ENCODE results near the gene INSYN2B. TPM values are rescaled to one million over a fixed set of nuclear protein-coding genes. Genes with fewer than 3 reads are reported as not detected.

INSYN2B gene
- polyA plus RNA-seq, 1 donor (not counting 4 experiments of a cell fraction or from before 2014, with no cell fraction given), result 0.16 TPM

DNA sequence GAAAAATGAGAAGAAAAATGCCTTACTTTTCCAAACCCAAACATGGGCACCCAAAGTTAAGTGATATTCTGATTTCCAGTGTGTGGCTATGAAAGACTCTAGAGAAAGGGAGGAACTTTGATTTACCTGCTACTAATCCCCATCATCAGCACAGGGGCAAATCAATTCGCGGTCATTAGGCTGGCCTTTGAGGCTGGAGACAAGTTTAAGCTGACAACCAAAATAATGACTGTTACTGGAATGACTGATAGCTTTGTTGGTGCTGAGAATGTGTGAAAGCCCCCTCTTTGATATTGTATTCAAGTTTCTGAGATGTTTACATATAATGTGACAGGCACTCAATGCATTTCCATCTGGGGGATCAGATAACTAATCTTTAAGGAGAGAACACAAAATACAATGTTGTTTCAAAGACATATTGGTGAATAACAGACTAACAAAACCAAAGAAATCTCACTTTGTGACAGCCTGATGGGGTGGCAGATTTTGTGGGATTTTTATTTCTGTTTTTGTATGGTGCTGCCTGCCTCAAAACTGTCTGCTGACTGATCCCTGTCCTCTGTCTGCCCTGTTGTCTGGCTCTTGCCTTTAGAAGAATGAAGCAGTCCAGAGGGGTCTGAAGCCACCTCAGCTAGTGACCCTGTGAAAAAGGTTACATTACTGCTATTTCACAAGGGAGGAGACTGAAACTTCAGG, 12.6 kb upstream of the INSYN2B start:
- FAIRE-seq (no peak), DNase-seq (ENCODE audit: low read depth, low spot score) (no peak)
- Histone ChIP-seq H3K36me3 (ENCODE audit: control insufficient read depth in 2 of 2, extremely low read depth in 1 of 2, insufficient read depth in 2 of 2, low read length in 2 of 2) (no peaks in the 10 kb centered on the region), H4K20me1 (ENCODE audit: control insufficient read depth, extremely low read depth, insufficient read depth, low read length) (no peaks in the 10 kb centered on the region), H3K4me1 (ENCODE audit: control insufficient read depth, extremely low read depth, insufficient read depth, low read length) (no peaks in the 10 kb centered on the region), H3K27me3 (ENCODE audit: control insufficient read depth, extremely low read depth, insufficient read depth, low read length) (no peaks in the 10 kb centered on the region), H3K9me1 (ENCODE audit: control insufficient read depth, extremely low read depth, insufficient read depth, low read length) (no peaks in the 10 kb centered on the region), H3K79me2 (ENCODE audit: control insufficient read depth, insufficient read depth, low read length) (no peaks in the 10 kb centered on the region), H3K9ac (ENCODE audit: control insufficient read depth, extremely low read depth, insufficient read depth, low read length) (no peak overlapping the region), H3K4me3 (ENCODE audit: control insufficient read depth in 2 of 3, extremely low read depth in 1 of 3, insufficient read depth in 2 of 3, low read depth in 1 of 3, low read length in 3 of 3) (no peak overlapping the region), H3K4me2 (ENCODE audit: control insufficient read depth, extremely low read depth, insufficient read depth, low read depth, low read length) (no peak overlapping the region), H3K9me3 (ENCODE audit: control insufficient read depth, low read depth, low read length) (no peaks in the 10 kb centered on the region), H2AFZ (ENCODE audit: control insufficient read depth, low read length) (no peak overlapping the region), H3K27ac (ENCODE audit: control insufficient read depth, insufficient read depth, low read length) (no peak overlapping the region)
- dilution Hi-C loops (cut with MboI; ENCODE audit: extremely low pct_ligation_motif_present, low sequenced_read_pairs), result no loop called here
- TF ChIP-seq, protein P1, sequence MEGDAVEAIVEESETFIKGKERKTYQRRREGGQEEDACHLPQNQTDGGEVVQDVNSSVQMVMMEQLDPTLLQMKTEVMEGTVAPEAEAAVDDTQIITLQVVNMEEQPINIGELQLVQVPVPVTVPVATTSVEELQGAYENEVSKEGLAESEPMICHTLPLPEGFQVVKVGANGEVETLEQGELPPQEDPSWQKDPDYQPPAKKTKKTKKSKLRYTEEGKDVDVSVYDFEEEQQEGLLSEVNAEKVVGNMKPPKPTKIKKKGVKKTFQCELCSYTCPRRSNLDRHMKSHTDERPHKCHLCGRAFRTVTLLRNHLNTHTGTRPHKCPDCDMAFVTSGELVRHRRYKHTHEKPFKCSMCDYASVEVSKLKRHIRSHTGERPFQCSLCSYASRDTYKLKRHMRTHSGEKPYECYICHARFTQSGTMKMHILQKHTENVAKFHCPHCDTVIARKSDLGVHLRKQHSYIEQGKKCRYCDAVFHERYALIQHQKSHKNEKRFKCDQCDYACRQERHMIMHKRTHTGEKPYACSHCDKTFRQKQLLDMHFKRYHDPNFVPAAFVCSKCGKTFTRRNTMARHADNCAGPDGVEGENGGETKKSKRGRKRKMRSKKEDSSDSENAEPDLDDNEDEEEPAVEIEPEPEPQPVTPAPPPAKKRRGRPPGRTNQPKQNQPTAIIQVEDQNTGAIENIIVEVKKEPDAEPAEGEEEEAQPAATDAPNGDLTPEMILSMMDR (optimal IDR thresholded peaks at IDR 0.05 in 1 of 3, IDR thresholded peaks at IDR 0.05 in 1 of 3, conservative IDR thresholded peaks at IDR 0.05 in 1 of 3; ENCODE audit: extremely low read depth in 1 of 3, insufficient read depth in 2 of 3, low read length in 3 of 3), result no peak
- no peak for TF ChIP-seq EZH2 (IDR thresholded peaks at IDR 0.05; ENCODE audit: low read length)

- H3K27me3 ChIP-seq (ENCODE audit: control insufficient read depth, extremely low read depth, insufficient read depth, low read length), result no peaks in the 10 kb centered on the region
- dilution Hi-C loops (cut with MboI; ENCODE audit: extremely low pct_ligation_motif_present, low sequenced_read_pairs), result no loop called here
- TF ChIP-seq, protein P1 (optimal IDR thresholded peaks at IDR 0.05 in 1 of 3, IDR thresholded peaks at IDR 0.05 in 1 of 3, conservative IDR thresholded peaks at IDR 0.05 in 1 of 3; ENCODE audit: extremely low read depth in 1 of 3, insufficient read depth in 2 of 3, low read length in 3 of 3), result no peak
- TF ChIP-seq EZH2 (IDR thresholded peaks at IDR 0.05; ENCODE audit: low read length), result no peak
- H3K4me2 ChIP-seq (ENCODE audit: control insufficient read depth, extremely low read depth, insufficient read depth, low read depth, low read length), result no peak overlapping the region
- FAIRE-seq, result no peak
- no peaks in the 10 kb centered on the region for H3K79me2 ChIP-seq (ENCODE audit: control insufficient read depth, insufficient read depth, low read length)
- no peak overlapping the region for H3K9ac ChIP-seq (ENCODE audit: control insufficient read depth, extremely low read depth, insufficient read depth, low read length)
- H3K36me3 ChIP-seq (ENCODE audit: control insufficient read depth in 2 of 2, extremely low read depth in 1 of 2, insufficient read depth in 2 of 2, low read length in 2 of 2), result no peaks in the 10 kb centered on the region
- no peak overlapping the region for H2AFZ ChIP-seq (ENCODE audit: control insufficient read depth, low read length)
- H4K20me1 ChIP-seq (ENCODE audit: control insufficient read depth, extremely low read depth, insufficient read depth, low read length), result no peaks in the 10 kb centered on the region
- no peak overlapping the region for H3K4me3 ChIP-seq (ENCODE audit: control insufficient read depth in 2 of 3, extremely low read depth in 1 of 3, insufficient read depth in 2 of 3, low read depth in 1 of 3, low read length in 3 of 3)
- no peak for DNase-seq (ENCODE audit: low read depth, low spot score)
- no peak overlapping the region for H3K27ac ChIP-seq (ENCODE audit: control insufficient read depth, insufficient read depth, low read length)
- no peaks in the 10 kb centered on the region for H3K9me3 ChIP-seq (ENCODE audit: control insufficient read depth, low read depth, low read length)
- H3K9me1 ChIP-seq (ENCODE audit: control insufficient read depth, extremely low read depth, insufficient read depth, low read length), result no peaks in the 10 kb centered on the region
- no peaks in the 10 kb centered on the region for H3K4me1 ChIP-seq (ENCODE audit: control insufficient read depth, extremely low read depth, insufficient read depth, low read length)
Observed at GRCh38 chr5:169991115-169991869, 11.0 kb upstream of the INSYN2B start.
